Colonic mucosa (tissue), 4 donors: ENCODE results near the gene GBP6. TPM values are rescaled to one million over a fixed set of nuclear protein-coding genes. Genes with fewer than 3 reads are reported as not detected.

Experiments used
- DNase-seq: peaks from one replicate; pipeline ENCODE4 v3.0.0-alpha.2; 2020
- H3K27ac ChIP-seq: fragments of 200-600 bp; one replicate; pipeline ENCODE4 v1.8.0; 2021
- H3K27me3 ChIP-seq: fragments of 200-600 bp; one replicate; pipeline ENCODE4 v1.8.0; 2021
- H3K36me3 ChIP-seq: fragments of 200-600 bp; one replicate; pipeline ENCODE4 v1.8.0; 2021
- H3K4me1 ChIP-seq: fragments of 200-600 bp; one replicate; pipeline ENCODE4 v1.8.0; 2021; ENCODE audit warnings: mild to moderate bottlenecking
- H3K4me3 ChIP-seq: fragments of 200-600 bp; one replicate; pipeline ENCODE4 v1.8.0; 2021
- H3K9ac ChIP-seq, 2 donors: one replicate each; pipeline ENCODE4 v1.7.0; 2013; ENCODE audit warnings: control low read depth in 2 of 2, low read depth in 2 of 2, low read length in 2 of 2
- H3K9me3 ChIP-seq: fragments of 200-600 bp; one replicate; pipeline ENCODE4 v1.8.0; 2021
- intact Hi-C: fragments of 100-400 bp; cut with DNase I; formaldehyde crosslinking; loops from one replicate; pipeline ENCODE4 v1.14.1; 2022
- total RNA-seq, 2 donors: library from RNA; stranded (reverse); fragmentation: NEBNext Ultra II Directional in 1 of 2; extraction: Animal tissue kit (Norgen Biotek cat#: 25700) in 1 of 2; gene quantifications; one replicate each; pipeline ENCODE4 v1.2.1, GENCODE V29; 2021
- TF ChIP-seq, protein P1 (sequence below): fragments of 200-600 bp; IDR thresholded peaks from one replicate; pipeline ENCODE4 v1.8.0; 2022; ENCODE audit warnings: antibody characterized with exemption, mild to moderate bottlenecking
- donor health status: healthy.
- donor health status: DM: no; HTN: no; CAD: no.
- donor health status: DM: no; HTN: no; CAD: no.

Gene GBP6
- total RNA-seq, 2 donors from 2014 or later: not detected

DNA sequence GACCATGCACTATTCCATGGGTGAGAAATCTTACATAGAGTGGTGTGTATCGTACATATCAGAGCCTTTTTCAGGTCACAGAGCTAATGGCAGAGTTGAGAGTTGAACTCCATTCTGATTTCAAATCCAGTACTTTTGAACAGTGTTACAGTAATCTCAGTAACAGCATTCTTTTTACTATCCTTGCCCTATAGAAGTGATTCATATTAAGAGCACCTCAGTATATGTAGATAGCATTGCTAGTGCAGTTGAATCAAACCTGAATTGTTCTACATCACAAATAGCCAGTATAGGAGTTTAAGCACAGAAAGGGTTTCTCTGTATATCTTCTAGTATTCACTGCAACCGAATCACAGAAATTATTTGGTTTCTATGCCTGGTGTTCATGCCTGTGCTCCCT lies 11.4 kb upstream of the GBP6 start:
- DNase-seq: no peak
- H3K27me3 ChIP-seq: no peaks in the 10 kb centered on the region
- no peak overlapping the region for H3K9ac ChIP-seq
- H3K9me3 ChIP-seq: no peaks in the 10 kb centered on the region
- H3K4me3 ChIP-seq: no peak overlapping the region
- TF ChIP-seq, protein P1, sequence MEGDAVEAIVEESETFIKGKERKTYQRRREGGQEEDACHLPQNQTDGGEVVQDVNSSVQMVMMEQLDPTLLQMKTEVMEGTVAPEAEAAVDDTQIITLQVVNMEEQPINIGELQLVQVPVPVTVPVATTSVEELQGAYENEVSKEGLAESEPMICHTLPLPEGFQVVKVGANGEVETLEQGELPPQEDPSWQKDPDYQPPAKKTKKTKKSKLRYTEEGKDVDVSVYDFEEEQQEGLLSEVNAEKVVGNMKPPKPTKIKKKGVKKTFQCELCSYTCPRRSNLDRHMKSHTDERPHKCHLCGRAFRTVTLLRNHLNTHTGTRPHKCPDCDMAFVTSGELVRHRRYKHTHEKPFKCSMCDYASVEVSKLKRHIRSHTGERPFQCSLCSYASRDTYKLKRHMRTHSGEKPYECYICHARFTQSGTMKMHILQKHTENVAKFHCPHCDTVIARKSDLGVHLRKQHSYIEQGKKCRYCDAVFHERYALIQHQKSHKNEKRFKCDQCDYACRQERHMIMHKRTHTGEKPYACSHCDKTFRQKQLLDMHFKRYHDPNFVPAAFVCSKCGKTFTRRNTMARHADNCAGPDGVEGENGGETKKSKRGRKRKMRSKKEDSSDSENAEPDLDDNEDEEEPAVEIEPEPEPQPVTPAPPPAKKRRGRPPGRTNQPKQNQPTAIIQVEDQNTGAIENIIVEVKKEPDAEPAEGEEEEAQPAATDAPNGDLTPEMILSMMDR: no peak
- H3K4me1 ChIP-seq: no peaks in the 10 kb centered on the region
- H3K27ac ChIP-seq: no peak overlapping the region
- H3K36me3 ChIP-seq: no peaks in the 10 kb centered on the region
- intact Hi-C loops: no loop called here

DNA sequence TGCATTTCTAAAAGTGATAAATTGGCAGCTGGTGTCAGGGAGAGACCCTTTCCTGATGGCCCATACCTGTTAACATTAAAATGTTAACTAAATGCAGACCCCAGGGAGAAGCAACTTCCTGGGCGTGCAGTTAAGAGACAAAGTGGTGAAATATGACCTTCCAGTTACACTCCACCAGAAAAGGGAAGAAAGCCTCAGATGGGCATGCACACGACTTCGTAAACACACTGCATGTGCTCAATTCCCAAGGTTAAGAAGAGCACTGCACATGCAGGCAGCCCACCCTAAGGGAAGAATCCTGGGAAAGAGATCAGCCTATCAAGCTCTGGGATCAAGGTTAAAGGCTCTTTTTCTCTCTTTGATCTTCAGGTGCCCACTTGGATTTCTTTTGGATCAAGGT lies 9.7 kb upstream of the GBP6 start:
- TF ChIP-seq, protein P1: no peak
- Histone ChIP-seq H3K27ac (no peak overlapping the region), H3K9ac (no peak overlapping the region), H3K36me3 (no peaks in the 10 kb centered on the region), H3K27me3 (no peaks in the 10 kb centered on the region), H3K9me3 (no peaks in the 10 kb centered on the region), H3K4me3 (no peak overlapping the region), H3K4me1 (no peaks in the 10 kb centered on the region)
- no peak for DNase-seq
- intact Hi-C loops: no loop called here

DNA sequence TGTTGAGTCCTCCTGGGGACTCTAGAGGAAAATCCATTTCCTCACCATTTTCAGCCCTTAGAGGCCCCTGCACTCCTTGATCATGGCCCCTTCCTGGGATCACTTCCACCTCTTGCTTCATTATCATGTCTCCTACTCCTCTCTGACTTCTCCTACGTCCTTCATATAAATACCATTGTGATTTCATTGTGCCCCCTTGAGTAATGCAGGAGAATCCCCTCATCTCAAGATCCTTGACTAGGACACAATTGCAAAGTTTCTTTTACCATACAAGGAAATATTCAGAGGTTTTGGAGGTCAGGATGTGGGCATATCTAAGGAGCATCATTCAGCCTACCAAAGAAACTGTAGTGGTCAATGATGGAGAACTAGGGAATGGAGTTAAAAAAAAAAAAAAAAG lies 8.8 kb upstream of the GBP6 start:
- no peaks in the 10 kb centered on the region for H3K4me1 ChIP-seq
- no peaks in the 10 kb centered on the region for H3K9me3 ChIP-seq
- no peak overlapping the region for H3K9ac ChIP-seq
- no peak for DNase-seq
- H3K4me3 ChIP-seq: no peak overlapping the region
- H3K27me3 ChIP-seq: no peaks in the 10 kb centered on the region
- TF ChIP-seq, protein P1: no peak
- intact Hi-C loops: no loop called here
- no peaks in the 10 kb centered on the region for H3K36me3 ChIP-seq
- no peak overlapping the region for H3K27ac ChIP-seq

DNA sequence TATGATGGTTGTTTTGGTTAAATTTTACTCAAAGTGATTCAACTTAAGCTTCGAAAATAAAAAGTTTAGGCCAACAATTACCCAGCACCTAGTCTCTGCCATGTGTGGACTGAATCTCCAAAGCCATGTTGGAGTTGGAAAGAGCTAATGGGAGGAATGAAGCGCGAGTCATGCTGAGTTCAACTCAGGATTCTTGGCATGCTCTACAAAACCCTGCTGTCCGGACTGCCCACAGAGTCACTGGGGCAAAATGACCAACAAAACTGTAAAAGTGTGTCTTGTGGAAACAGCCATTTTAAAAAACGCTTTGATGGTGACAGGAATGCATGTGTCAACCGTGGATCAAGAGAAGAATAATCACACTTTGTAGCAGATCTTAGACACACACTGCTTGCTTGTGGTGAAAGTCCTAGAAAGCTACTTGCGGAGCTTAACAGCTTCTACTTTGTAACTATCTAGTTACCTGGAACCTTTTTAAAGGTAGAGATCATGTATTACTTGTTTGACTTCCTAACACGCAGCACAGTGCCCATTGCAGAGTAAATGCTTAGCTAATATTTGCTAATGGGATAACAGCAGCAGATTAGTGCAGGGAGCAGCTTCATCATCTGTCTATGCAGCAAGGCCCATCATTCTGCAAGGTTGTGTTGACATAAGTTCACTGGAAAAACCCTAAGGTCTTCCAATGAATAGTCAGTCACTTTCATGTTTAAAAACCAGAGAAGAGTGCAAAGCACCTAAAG lies 7.0 kb upstream of the GBP6 start:
- no peaks in the 10 kb centered on the region for H3K4me1 ChIP-seq
- intact Hi-C loops: loop anchor here (2.0 kb wide), 1 partner anchor 358 kb away; no protein-coding TSS in a partner anchor
- no peak overlapping the region for H3K9ac ChIP-seq
- H3K27me3 ChIP-seq: no peaks in the 10 kb centered on the region
- no peaks in the 10 kb centered on the region for H3K9me3 ChIP-seq
- TF ChIP-seq, protein P1: no peak
- no peaks in the 10 kb centered on the region for H3K36me3 ChIP-seq
- H3K4me3 ChIP-seq: no peak overlapping the region
- no peak for DNase-seq
- H3K27ac ChIP-seq: no peak overlapping the region

DNA sequence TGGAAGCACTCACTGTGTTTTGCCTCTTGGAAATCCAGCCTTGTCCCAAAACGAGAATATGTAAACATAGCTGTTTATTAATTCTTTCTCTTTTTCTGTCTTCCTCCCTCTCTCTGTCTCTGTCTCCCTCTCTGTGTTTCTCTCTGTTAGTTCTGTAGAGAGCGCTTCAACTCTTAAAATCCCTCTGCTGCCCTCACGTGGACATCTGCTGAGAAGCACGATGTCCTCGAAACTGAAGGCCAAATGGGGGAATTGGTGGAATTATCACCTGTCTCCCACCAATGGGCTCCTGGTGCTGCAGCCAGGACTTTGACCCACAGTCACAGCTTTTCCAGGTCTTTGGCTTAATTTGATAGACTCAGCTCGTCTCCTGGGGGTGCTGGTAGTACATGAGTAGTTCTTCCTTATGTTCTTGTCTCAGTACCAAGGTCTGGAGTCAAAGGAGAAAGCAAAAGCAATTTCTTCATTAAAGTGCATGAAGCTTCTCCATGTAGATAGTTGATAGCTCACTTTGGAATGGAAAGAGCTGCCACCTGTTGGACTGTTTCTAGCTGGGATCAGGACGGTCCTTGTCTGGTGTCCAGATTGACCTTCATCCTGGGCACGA lies 5.5 kb upstream of the GBP6 start:
- Histone ChIP-seq H3K27ac (no peak overlapping the region), H3K9me3 (no peaks in the 10 kb centered on the region), H3K36me3 (no peaks in the 10 kb centered on the region), H3K4me1 (no peaks in the 10 kb centered on the region), H3K9ac (no peak overlapping the region), H3K27me3 (no peaks in the 10 kb centered on the region), H3K4me3 (no peak overlapping the region)
- TF ChIP-seq, protein P1: peak; percentile 57
- DNase-seq: peak; percentile 83
- intact Hi-C loops: no loop called here
